Activated naive CD8-positive, alpha-beta T cell treated with anti-CD3 and anti-CD28 coated beads for 36 hours (primary cell): ENCODE results near the gene SLC35A5. TPM values are rescaled to one million over a fixed set of nuclear protein-coding genes. Genes with fewer than 3 reads are reported as not detected.
A peak's percentile ranks its signal among the peaks of the same experiment; 100 is the strongest.
"Not testable (repeated sequence)": the region's sequence is repeated elsewhere in the genome, so short reads cannot be mapped to it uniquely, and the experiment has no call there.

Experiments
- DNase-seq: peaks from one replicate; pipeline ENCODE4 v3.0.0; 2021
- H3K27ac Mint-ChIP-seq: one replicate; pipeline ENCODE4 v1.8.0; 2022; ENCODE audit warnings: mild to moderate bottlenecking, moderate library complexity, mixed read lengths
- H3K27me3 Mint-ChIP-seq: one replicate; pipeline ENCODE4 v1.8.0; 2022; ENCODE audit warnings: mild to moderate bottlenecking, mixed read lengths
- H3K36me3 Mint-ChIP-seq: one replicate; pipeline ENCODE4 v1.8.0; 2021; ENCODE audit warnings: mild to moderate bottlenecking, mixed read lengths
- H3K4me1 Mint-ChIP-seq: one replicate; pipeline ENCODE4 v1.8.0; 2021; ENCODE audit warnings: mixed read lengths
- H3K4me3 Mint-ChIP-seq: one replicate; pipeline ENCODE4 v1.8.0; 2022; ENCODE audit warnings: mild to moderate bottlenecking, moderate library complexity, mixed read lengths
- H3K9me3 Mint-ChIP-seq: one replicate; pipeline ENCODE4 v1.8.0; 2022; ENCODE audit warnings: mixed read lengths
- total RNA-seq, 2 experiments: library from RNA; stranded (reverse); gene quantifications; one replicate each; pipeline ENCODE4 v1.2.3, GENCODE V29; 2021

SLC35A5 gene
- total RNA-seq, 2 experiments from 2014 or later: 15.2 to 17.4 TPM

- peak; percentile 78 for DNase-seq
- H3K36me3 Mint-ChIP-seq: peaks cover 24% of the 10 kb centered on the region
- peak overlapping the region; percentile 91 for H3K27ac Mint-ChIP-seq
- H3K9me3 Mint-ChIP-seq: no peaks in the 10 kb centered on the region
- H3K4me1 Mint-ChIP-seq: peaks cover 32% of the 10 kb centered on the region
- no peaks in the 10 kb centered on the region for H3K27me3 Mint-ChIP-seq
- H3K4me3 Mint-ChIP-seq: peak overlapping the region; percentile 90
Measured at GRCh38 chr3:112560721-112561483, 943 bp upstream of the SLC35A5 start.

DNA sequence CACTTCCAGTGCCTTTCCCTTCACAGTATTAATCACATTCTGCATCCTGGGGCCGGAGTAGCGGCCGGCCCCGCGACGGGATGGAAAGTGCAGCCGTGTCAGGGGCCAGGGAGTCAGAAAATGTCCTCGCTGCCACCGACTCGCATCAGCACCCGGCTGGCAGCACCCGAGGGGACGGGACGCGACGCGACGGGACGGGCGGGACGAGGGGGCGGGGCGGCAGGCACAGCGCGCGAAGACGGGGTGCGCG is 436 bp upstream of the SLC35A5 start:
- Mint-ChIP-seq H3K27ac (peak overlapping the region; percentile 91), H3K27me3 (no peaks in the 10 kb centered on the region), H3K4me3 (peak overlapping the region; percentile 90), H3K4me1 (peaks cover 32% of the 10 kb centered on the region), H3K36me3 (peaks cover 22% of the 10 kb centered on the region), H3K9me3 (no peaks in the 10 kb centered on the region)
- no peak for DNase-seq

DNA sequence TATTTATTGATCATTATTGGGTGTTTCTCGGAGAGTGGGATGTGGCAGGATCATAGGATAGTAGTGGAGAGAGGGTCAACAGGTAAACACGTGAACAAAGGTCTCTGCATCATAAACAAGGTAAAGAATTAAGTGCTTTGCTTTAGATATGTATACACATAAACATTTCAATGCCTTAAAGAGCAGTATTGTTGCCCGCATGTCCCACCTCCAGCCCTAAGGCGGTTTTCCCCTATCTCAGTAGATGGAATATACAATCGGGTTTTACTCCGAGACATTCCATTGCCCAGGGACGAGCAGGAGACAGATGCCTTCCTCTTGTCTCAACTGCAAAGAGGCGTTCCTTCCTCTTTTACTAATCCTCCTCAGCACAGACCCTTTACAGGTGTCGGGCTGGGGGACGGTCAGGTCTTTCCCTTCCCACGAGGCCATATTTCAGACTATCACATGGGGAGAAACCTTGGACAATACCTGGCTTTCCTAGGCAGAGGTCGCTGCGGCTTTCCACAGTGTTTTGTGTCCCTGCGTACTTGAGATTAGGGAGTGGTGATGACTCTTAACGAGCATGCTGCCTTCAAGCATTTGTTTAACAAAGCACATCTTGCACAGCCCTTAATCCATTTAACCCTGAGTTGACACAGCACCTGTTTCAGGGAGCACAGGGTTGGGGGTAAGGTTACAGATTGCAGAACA is 2.5 kb downstream of the SLC35A5 start:
- H3K4me3 Mint-ChIP-seq, H3K27me3 Mint-ChIP-seq, H3K27ac Mint-ChIP-seq, DNase-seq, H3K9me3 Mint-ChIP-seq: not testable (repeated sequence)
- Mint-ChIP-seq H3K4me1 (peaks cover 26% of the 10 kb centered on the region), H3K36me3 (peaks cover 14% of the 10 kb centered on the region)

DNA sequence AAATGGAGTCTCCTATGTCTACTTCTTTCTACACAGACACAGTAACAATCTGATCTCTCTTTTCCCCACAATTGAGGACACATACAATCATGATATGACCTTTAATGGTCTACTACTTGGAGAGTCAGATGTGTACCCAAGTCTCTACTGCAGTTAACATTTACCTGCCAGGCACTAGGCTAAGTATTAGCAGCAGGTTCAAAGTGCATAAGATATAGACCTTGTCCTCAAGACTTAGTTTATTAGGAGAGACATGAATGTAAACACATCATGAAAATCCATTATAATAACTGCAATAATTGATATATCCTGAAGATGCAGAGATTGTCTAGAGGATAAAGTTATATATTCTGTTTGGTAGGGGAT is 3.1 kb downstream of the SLC35A5 start:
- no peak for DNase-seq
- peaks cover 20% of the 10 kb centered on the region for H3K4me1 Mint-ChIP-seq
- no peak overlapping the region for H3K27ac Mint-ChIP-seq
- H3K4me3 Mint-ChIP-seq: no peak overlapping the region
- H3K36me3 Mint-ChIP-seq: peaks cover 14% of the 10 kb centered on the region
- H3K9me3 Mint-ChIP-seq: no peaks in the 10 kb centered on the region
- no peaks in the 10 kb centered on the region for H3K27me3 Mint-ChIP-seq

DNA sequence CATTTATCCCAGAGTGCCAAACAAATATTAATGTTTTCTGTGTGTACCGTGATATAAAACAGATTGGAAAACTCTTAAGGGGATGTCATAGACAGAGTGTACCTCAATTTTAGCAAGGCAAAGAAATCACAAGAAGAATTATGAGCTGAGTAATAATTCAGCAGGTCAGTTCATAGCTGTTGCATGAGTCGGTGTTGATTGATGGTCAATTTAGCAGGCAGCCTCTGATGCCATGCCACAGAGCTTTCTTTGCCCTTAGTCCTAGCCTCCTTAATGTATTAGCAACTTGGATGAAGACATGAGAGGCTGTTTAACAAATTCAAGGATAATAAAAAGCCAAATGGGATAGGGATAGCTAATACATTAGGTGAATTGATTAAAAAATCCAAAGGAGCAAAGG is 6.8 kb downstream of the SLC35A5 start:
- DNase-seq: no peak
- Mint-ChIP-seq H3K4me3 (no peak overlapping the region), H3K27me3 (no peaks in the 10 kb centered on the region), H3K4me1 (peaks cover 11% of the 10 kb centered on the region), H3K36me3 (peaks cover 13% of the 10 kb centered on the region), H3K9me3 (no peaks in the 10 kb centered on the region), H3K27ac (no peak overlapping the region)

GRCh38 chr3:112569265-112569664 is 7.4 kb downstream of the SLC35A5 start:
- H3K4me3 Mint-ChIP-seq: no peak overlapping the region
- peaks cover 13% of the 10 kb centered on the region for H3K36me3 Mint-ChIP-seq
- peaks cover 7% of the 10 kb centered on the region for H3K4me1 Mint-ChIP-seq
- H3K27me3 Mint-ChIP-seq: no peaks in the 10 kb centered on the region
- no peak for DNase-seq
- no peaks in the 10 kb centered on the region for H3K9me3 Mint-ChIP-seq
- no peak overlapping the region for H3K27ac Mint-ChIP-seq

DNA sequence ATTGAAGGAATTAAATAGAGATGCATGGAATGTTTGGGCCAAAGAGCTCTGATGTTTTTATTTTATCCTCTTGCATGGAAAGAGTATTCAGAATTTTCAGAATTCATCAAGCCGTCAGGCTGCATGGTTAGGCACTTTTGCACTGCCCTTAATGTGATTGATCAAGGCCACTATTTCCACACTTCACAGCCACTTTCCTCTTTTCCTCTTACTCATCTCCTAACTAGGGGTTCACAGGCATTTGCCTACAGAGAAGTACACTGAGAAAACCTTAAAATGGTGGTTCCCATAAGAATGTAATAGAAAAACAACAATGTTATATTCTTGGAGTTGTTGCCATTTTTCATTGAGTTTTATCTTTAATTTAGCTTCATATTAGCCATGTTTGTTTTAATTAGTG is 10.9 kb downstream of the SLC35A5 start:
- H3K4me1 Mint-ChIP-seq: peaks cover 4% of the 10 kb centered on the region

GRCh38 chr3:112579232-112579631 is 17.4 kb downstream of the SLC35A5 start:
- H3K4me1 Mint-ChIP-seq: peaks cover 5% of the 10 kb centered on the region
- no peaks in the 10 kb centered on the region for H3K27me3 Mint-ChIP-seq
- H3K27ac Mint-ChIP-seq: no peak overlapping the region
- no peak for DNase-seq
- H3K36me3 Mint-ChIP-seq: peaks cover 2% of the 10 kb centered on the region
- no peak overlapping the region for H3K4me3 Mint-ChIP-seq
- no peaks in the 10 kb centered on the region for H3K9me3 Mint-ChIP-seq

More for the DNA sequence above, 10.9 kb downstream of the SLC35A5 start:
- H3K27ac Mint-ChIP-seq: no peak overlapping the region
- no peak overlapping the region for H3K4me3 Mint-ChIP-seq
- no peaks in the 10 kb centered on the region for H3K27me3 Mint-ChIP-seq
- H3K36me3 Mint-ChIP-seq: peaks cover 10% of the 10 kb centered on the region
- no peaks in the 10 kb centered on the region for H3K9me3 Mint-ChIP-seq
- no peak for DNase-seq

- H3K4me1 Mint-ChIP-seq: peaks cover 5% of the 10 kb centered on the region
- H3K9me3 Mint-ChIP-seq: no peaks in the 10 kb centered on the region
- peaks cover 2% of the 10 kb centered on the region for H3K36me3 Mint-ChIP-seq
- H3K27me3 Mint-ChIP-seq: no peaks in the 10 kb centered on the region
- no peak for DNase-seq
- H3K4me3 Mint-ChIP-seq: no peak overlapping the region
- no peak overlapping the region for H3K27ac Mint-ChIP-seq
Measured at GRCh38 chr3:112579697-112580096, 17.9 kb downstream of the SLC35A5 start.

DNA sequence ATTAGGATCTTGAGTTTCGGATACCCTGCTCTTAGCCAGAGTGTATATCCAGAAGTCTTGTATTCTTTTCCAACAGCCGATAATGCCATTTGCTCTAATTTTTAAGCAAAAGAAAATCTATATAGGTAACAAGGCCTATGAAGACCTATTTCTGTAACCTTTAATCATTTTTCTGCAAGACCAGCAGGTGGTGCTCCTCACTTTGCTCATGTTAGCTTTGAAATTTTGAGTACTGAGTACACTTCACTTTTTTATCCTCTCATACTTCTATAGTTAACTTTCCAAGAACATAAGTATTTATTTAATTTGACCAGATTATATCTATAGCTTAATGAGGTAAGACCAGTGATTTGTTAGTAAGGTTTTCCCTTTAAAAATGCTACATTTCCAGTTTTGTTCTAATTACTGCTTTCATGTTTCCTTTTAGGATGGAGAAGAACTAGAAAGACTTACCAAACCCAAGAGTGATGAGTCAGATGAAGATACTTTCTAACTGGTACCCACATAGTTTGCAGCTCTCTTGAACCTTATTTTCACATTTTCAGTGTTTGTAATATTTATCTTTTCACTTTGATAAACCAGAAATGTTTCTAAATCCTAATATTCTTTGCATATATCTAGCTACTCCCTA is 20.5 kb downstream of the SLC35A5 start:
- no peak overlapping the region for H3K27ac Mint-ChIP-seq
- H3K9me3 Mint-ChIP-seq: no peaks in the 10 kb centered on the region
- no peak overlapping the region for H3K4me3 Mint-ChIP-seq
- H3K4me1 Mint-ChIP-seq: peaks cover 5% of the 10 kb centered on the region
- H3K36me3 Mint-ChIP-seq: peaks cover 9% of the 10 kb centered on the region
- no peaks in the 10 kb centered on the region for H3K27me3 Mint-ChIP-seq
- peak; percentile 18 for DNase-seq

DNA sequence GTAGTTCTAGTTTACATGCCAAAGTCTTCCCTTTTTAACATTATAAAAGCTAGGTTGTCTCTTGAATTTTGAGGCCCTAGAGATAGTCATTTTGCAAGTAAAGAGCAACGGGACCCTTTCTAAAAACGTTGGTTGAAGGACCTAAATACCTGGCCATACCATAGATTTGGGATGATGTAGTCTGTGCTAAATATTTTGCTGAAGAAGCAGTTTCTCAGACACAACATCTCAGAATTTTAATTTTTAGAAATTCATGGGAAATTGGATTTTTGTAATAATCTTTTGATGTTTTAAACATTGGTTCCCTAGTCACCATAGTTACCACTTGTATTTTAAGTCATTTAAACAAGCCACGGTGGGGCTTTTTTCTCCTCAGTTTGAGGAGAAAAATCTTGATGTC is 21.3 kb downstream of the SLC35A5 start:
- Mint-ChIP-seq H3K4me1 (peaks cover 9% of the 10 kb centered on the region), H3K27ac (no peak overlapping the region), H3K4me3 (no peak overlapping the region), H3K9me3 (no peaks in the 10 kb centered on the region), H3K27me3 (no peaks in the 10 kb centered on the region), H3K36me3 (peaks cover 14% of the 10 kb centered on the region)
- DNase-seq: no peak

GRCh38 chr3:112585782-112586181 is 23.9 kb downstream of the SLC35A5 start:
- Mint-ChIP-seq H3K36me3 (peaks cover 30% of the 10 kb centered on the region), H3K9me3 (no peaks in the 10 kb centered on the region), H3K4me3 (no peak overlapping the region)

DNA sequence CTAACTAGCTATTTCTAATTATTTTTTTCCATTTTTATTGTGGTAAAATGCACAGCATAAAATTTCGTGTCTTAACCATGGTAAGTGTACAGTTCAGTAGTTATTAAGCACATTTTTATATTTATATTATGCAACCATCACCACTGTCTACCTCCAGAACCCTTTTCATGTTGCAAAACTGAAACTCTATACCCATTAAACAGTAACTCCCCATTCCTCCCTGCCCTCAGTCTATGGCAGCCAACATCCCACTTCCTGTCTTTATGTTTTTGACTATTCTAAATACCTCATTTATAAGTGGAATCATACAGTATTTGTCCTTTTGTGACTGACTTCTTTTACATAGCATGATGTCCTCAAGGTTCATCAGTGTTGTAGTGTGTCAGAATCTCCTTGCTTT is 25.5 kb downstream of the SLC35A5 start:
- Mint-ChIP-seq H3K27me3 (no peaks in the 10 kb centered on the region), H3K27ac (no peak overlapping the region), H3K4me3 (no peak overlapping the region), H3K36me3 (peaks cover 41% of the 10 kb centered on the region), H3K4me1 (peaks cover 6% of the 10 kb centered on the region), H3K9me3 (no peaks in the 10 kb centered on the region)
- DNase-seq: no peak

More at GRCh38 chr3:112585782-112586181, 23.9 kb downstream of the SLC35A5 start:
- H3K4me1 Mint-ChIP-seq: peaks cover 9% of the 10 kb centered on the region
- H3K27ac Mint-ChIP-seq: no peak overlapping the region
- no peaks in the 10 kb centered on the region for H3K27me3 Mint-ChIP-seq
- DNase-seq: no peak

DNA sequence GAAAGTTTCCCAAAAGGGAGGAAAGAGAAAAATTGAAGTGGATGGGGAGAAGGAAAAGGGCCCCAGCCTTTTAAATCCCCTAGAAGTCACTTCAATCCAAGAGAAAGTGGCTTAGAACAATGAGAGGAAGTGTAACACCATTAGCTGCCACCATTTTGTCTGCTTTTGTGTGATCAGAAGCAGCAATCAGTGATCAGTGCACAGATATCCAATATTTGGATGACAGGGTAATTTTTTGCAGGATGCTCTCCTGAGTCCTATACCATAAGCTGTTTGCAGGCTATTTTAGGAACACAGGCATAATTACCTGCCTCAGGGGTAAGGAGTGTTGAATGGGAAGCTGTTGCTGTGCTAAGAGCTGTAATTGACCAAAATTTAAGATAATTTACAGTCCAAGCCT is 31.4 kb downstream of the SLC35A5 start:
- H3K27ac Mint-ChIP-seq: no peak overlapping the region
- DNase-seq: no peak
- no peaks in the 10 kb centered on the region for H3K4me1 Mint-ChIP-seq
- H3K4me3 Mint-ChIP-seq: no peak overlapping the region
- peaks cover 45% of the 10 kb centered on the region for H3K36me3 Mint-ChIP-seq
- no peaks in the 10 kb centered on the region for H3K27me3 Mint-ChIP-seq
- peaks cover 2% of the 10 kb centered on the region for H3K9me3 Mint-ChIP-seq

DNA sequence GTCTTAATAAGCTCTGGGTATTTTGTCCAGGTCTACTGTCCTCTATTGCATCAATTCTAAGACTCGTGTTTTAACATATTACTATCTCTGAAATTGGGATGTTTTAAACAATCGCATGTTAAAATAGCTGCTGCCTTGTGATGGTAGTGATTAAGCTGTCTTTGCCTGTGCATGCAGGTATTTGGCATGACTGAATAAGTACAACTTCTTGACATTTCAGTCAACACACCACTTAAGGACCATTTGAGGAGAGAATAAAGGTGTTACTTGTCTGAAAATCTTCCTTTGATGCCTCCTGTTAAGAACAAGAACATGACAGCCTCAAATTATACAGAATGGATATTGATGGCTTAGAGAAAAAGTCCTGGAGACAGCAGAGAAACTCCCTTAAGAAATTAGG is 33.0 kb downstream of the SLC35A5 start:
- no peaks in the 10 kb centered on the region for H3K4me1 Mint-ChIP-seq
- no peak for DNase-seq
- peaks cover 37% of the 10 kb centered on the region for H3K36me3 Mint-ChIP-seq
- no peak overlapping the region for H3K4me3 Mint-ChIP-seq
- H3K9me3 Mint-ChIP-seq: peaks cover 2% of the 10 kb centered on the region
- no peak overlapping the region for H3K27ac Mint-ChIP-seq
- H3K27me3 Mint-ChIP-seq: no peaks in the 10 kb centered on the region

DNA sequence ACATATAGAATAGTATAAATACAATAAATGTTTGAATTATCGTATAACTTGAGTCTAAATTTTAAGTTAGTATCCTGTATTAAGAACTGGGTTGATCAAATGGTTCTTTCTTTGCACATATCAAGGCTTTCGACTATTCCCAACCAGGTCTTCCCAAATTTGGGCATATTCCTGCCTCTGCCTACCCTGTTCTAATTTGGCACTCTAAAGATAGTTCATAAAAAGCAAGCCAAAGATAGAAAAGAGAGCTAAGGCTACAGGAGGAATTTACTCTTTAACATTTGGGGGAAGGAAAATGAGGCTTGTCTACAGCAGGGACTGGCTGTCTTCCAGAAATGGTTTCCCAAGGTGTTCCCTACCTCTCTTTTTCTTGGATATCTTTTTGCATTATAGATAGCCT is 36.1 kb downstream of the SLC35A5 start:
- no peak overlapping the region for H3K27ac Mint-ChIP-seq
- no peaks in the 10 kb centered on the region for H3K9me3 Mint-ChIP-seq
- H3K4me1 Mint-ChIP-seq: peaks cover 13% of the 10 kb centered on the region
- H3K36me3 Mint-ChIP-seq: peaks cover 10% of the 10 kb centered on the region
- H3K4me3 Mint-ChIP-seq: no peak overlapping the region
- DNase-seq: no peak
- H3K27me3 Mint-ChIP-seq: no peaks in the 10 kb centered on the region
